ENCODE results near the gene NELL2. TPM values are rescaled to one million over a fixed set of nuclear protein-coding genes. Genes with fewer than 3 reads are reported as not detected.

NELL2 gene
- total RNA-seq, 1 donor from 2014 or later: 10.2 TPM

- no peak overlapping the region for H3K27ac Mint-ChIP-seq
- DNase-seq (ENCODE audit: low spot score): no peak
- peaks cover 7% of the 10 kb centered on the region for H3K36me3 Mint-ChIP-seq (ENCODE audit: low read depth)
- H3K4me3 Mint-ChIP-seq (ENCODE audit: low read depth): peak overlapping the region; percentile 93
- intact Hi-C loops (cut with micrococcal nuclease): loop anchor here (1.0 to 2.0 kb wide), 2 partner anchors 62 to 99 kb away; no protein-coding TSS in a partner anchor
- H3K4me1 Mint-ChIP-seq (ENCODE audit: low read depth): peaks cover 35% of the 10 kb centered on the region
- H3K27me3 Mint-ChIP-seq (ENCODE audit: low read depth): peaks cover 32% of the 10 kb centered on the region
- H3K9me3 Mint-ChIP-seq: no peaks in the 10 kb centered on the region
Observed at GRCh38 chr12:44873898-44874297, 2.2 kb downstream of the NELL2 start.

DNA sequence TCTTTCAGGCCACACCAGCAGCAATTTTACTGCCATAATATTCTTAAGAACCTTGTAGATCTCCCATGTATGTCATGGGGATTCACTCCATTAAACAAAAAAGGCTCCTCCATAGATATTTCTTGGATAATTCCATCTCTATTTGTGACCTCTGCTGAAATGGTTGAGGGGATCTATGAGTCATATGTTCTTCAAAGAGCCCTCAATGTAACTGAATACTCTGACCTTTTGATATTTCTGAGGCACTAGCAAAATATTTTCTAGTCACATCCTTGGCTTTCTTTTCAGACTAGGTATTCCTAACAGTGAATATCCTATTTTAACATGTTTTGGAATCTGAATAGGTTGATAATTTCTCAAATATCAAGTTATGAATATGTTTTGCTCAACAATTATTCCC, 6.6 kb downstream of the NELL2 start:
- no peak overlapping the region for H3K27ac Mint-ChIP-seq

DNA sequence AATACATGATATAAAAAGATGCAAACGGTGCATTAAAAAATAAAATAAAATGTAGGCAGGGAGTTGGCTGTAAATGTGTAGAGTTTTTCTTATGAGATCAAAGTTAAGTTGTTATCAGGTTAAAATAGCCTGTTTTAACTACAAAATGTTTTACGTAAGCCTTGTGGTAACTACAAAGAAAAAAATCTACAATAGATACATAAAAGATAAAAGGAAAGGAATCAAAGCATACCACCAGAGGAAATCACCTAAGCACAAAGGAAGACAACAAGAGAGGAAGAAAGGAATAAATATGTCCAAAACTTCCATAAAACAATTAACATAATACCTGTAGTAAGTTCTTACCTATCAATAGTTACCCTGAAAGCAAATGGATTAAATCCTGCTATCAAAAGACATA, 12.2 kb downstream of the NELL2 start:
- Mint-ChIP-seq H3K9me3 (peaks cover 39% of the 10 kb centered on the region), H3K36me3 (ENCODE audit: low read depth) (peaks cover 29% of the 10 kb centered on the region), H3K27me3 (ENCODE audit: low read depth) (no peaks in the 10 kb centered on the region), H3K4me1 (ENCODE audit: low read depth) (peaks cover 9% of the 10 kb centered on the region), H3K27ac (no peak overlapping the region), H3K4me3 (ENCODE audit: low read depth) (no peak overlapping the region)
- no peak for DNase-seq (ENCODE audit: low spot score)
- intact Hi-C loops (cut with micrococcal nuclease): no loop called here

More for the DNA sequence above, 6.6 kb downstream of the NELL2 start:
- Mint-ChIP-seq H3K4me1 (ENCODE audit: low read depth) (peaks cover 24% of the 10 kb centered on the region), H3K36me3 (ENCODE audit: low read depth) (peaks cover 14% of the 10 kb centered on the region), H3K9me3 (peaks cover 10% of the 10 kb centered on the region), H3K27me3 (ENCODE audit: low read depth) (peaks cover 3% of the 10 kb centered on the region), H3K4me3 (ENCODE audit: low read depth) (no peak overlapping the region)
- intact Hi-C loops (cut with micrococcal nuclease): no loop called here
- DNase-seq (ENCODE audit: low spot score): no peak

DNA sequence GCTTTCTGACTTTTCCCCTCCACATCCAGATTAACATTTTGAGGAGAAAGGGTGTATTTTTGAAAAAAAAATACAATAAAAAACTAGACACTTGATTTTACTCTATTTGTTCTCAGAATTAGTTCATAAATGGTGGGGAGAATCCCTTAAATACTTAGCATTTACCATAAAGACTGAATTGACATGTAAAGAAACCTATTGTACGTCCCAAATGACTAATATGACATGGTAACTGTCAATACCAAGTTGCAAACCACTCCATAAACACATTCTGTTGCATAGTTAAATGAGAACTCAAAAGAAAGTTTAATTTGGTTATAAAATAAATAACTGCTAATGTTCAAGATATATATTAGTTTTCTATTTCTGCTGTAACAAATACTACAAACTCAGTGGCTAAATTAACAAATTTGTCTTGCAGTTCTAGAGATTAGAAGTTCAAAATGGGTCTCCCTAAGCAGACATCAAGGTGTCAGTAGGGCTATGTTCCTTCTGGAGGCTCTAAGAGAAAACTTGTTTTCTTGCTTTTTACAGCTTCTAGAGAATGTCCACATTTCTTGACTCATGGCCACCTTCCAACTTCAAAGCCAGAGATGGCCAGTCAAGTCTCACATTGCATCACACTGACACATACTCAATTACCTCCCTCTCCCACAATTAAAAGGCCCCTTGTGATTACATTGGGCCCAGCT, 16.0 kb downstream of the NELL2 start:
- H3K27ac Mint-ChIP-seq: no peak overlapping the region
- H3K9me3 Mint-ChIP-seq: peaks cover 31% of the 10 kb centered on the region
- intact Hi-C loops (cut with micrococcal nuclease): no loop called here
- H3K27me3 Mint-ChIP-seq (ENCODE audit: low read depth): no peaks in the 10 kb centered on the region
- no peak for DNase-seq (ENCODE audit: low spot score)
- H3K36me3 Mint-ChIP-seq (ENCODE audit: low read depth): peaks cover 22% of the 10 kb centered on the region
- no peak overlapping the region for H3K4me3 Mint-ChIP-seq (ENCODE audit: low read depth)
- peaks cover 14% of the 10 kb centered on the region for H3K4me1 Mint-ChIP-seq (ENCODE audit: low read depth)

- Mint-ChIP-seq H3K4me1 (ENCODE audit: low read depth) (peaks cover 14% of the 10 kb centered on the region), H3K4me3 (ENCODE audit: low read depth) (no peak overlapping the region), H3K27ac (no peak overlapping the region), H3K36me3 (ENCODE audit: low read depth) (peaks cover 14% of the 10 kb centered on the region), H3K9me3 (peaks cover 18% of the 10 kb centered on the region), H3K27me3 (ENCODE audit: low read depth) (no peaks in the 10 kb centered on the region)
- DNase-seq (ENCODE audit: low spot score): no peak
- intact Hi-C loops (cut with micrococcal nuclease): no loop called here
Observed at GRCh38 chr12:44858226-44858855, 17.8 kb downstream of the NELL2 start.

DNA sequence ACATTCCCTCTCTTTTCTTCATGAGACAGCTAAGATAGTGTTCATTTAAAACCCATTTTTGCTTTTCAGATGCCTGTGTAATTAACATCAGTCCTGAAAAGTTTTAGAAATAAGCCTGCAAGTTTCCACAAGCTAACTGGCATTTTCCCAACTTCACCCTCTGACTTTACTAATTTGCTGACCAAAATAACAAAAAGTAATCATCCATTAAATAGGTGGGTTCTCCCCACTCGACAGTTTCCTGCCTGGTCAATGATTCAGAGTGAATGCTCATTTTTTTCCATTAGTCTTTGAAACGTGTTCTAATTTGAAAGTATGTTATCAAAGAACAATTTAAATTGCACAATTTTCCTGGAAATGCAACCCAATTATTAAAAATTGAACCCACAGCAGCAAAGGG, 23.6 kb downstream of the NELL2 start:
- H3K27me3 Mint-ChIP-seq (ENCODE audit: low read depth): no peaks in the 10 kb centered on the region
- H3K4me3 Mint-ChIP-seq (ENCODE audit: low read depth): no peak overlapping the region
- intact Hi-C loops (cut with micrococcal nuclease): no loop called here
- H3K9me3 Mint-ChIP-seq: no peaks in the 10 kb centered on the region
- no peaks in the 10 kb centered on the region for H3K36me3 Mint-ChIP-seq (ENCODE audit: low read depth)
- H3K4me1 Mint-ChIP-seq (ENCODE audit: low read depth): peaks cover 45% of the 10 kb centered on the region
- no peak overlapping the region for H3K27ac Mint-ChIP-seq
- DNase-seq (ENCODE audit: low spot score): no peak

GRCh38 chr12:44851586-44851985, 24.5 kb downstream of the NELL2 start:
- intact Hi-C loops (cut with micrococcal nuclease): no loop called here
- H3K4me3 Mint-ChIP-seq (ENCODE audit: low read depth): no peak overlapping the region
- no peaks in the 10 kb centered on the region for H3K27me3 Mint-ChIP-seq (ENCODE audit: low read depth)
- H3K9me3 Mint-ChIP-seq: no peaks in the 10 kb centered on the region
- DNase-seq (ENCODE audit: low spot score): no peak
- H3K36me3 Mint-ChIP-seq (ENCODE audit: low read depth): peaks cover under 1% of the 10 kb centered on the region
- no peak overlapping the region for H3K27ac Mint-ChIP-seq
- H3K4me1 Mint-ChIP-seq (ENCODE audit: low read depth): peaks cover 50% of the 10 kb centered on the region

DNA sequence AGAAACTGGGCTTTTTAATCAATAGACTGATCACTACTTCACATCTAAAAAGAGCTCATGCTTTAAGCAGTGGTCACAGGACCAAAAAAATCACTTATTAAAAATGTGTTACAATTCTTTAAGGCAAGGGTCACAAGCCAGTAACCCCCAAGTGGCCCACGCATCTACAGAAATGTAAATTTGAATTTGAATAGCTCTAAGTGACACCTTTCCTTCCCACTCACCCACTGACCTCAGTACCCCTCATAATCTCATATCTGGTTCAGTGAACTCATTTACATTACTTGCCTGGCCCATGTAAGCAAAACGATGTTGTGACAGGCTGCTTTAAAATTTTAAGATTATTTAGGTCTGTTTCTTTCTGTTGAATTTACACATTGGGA, 27.4 kb downstream of the NELL2 start:
- Mint-ChIP-seq H3K9me3 (no peaks in the 10 kb centered on the region), H3K36me3 (ENCODE audit: low read depth) (peaks cover 6% of the 10 kb centered on the region), H3K27me3 (ENCODE audit: low read depth) (no peaks in the 10 kb centered on the region), H3K4me1 (ENCODE audit: low read depth) (peaks cover 60% of the 10 kb centered on the region), H3K27ac (peak overlapping the region; percentile 90), H3K4me3 (ENCODE audit: low read depth) (no peak overlapping the region)
- DNase-seq (ENCODE audit: low spot score): no peak
- intact Hi-C loops (cut with micrococcal nuclease): loop anchor here (1.0 to 10.0 kb wide), 2 partner anchors 20 to 386 kb away; no protein-coding TSS in a partner anchor

GRCh38 chr12:44847888-44848702, 28.0 kb downstream of the NELL2 start:
- peak; percentile 60 for DNase-seq (ENCODE audit: low spot score)
- H3K36me3 Mint-ChIP-seq (ENCODE audit: low read depth): peaks cover 6% of the 10 kb centered on the region
- peak overlapping the region; percentile 90 for H3K27ac Mint-ChIP-seq
- H3K4me3 Mint-ChIP-seq (ENCODE audit: low read depth): peak overlapping the region; percentile 46
- H3K9me3 Mint-ChIP-seq: no peaks in the 10 kb centered on the region
- intact Hi-C loops (cut with micrococcal nuclease): loop anchor here (1.0 to 10.0 kb wide), 2 partner anchors 20 to 387 kb away; no protein-coding TSS in a partner anchor
- H3K4me1 Mint-ChIP-seq (ENCODE audit: low read depth): peaks cover 60% of the 10 kb centered on the region
- no peaks in the 10 kb centered on the region for H3K27me3 Mint-ChIP-seq (ENCODE audit: low read depth)

- peaks cover 6% of the 10 kb centered on the region for H3K36me3 Mint-ChIP-seq (ENCODE audit: low read depth)
- H3K27ac Mint-ChIP-seq: peak overlapping the region; percentile 90
- intact Hi-C loops (cut with micrococcal nuclease): loop anchor here (10.0 kb wide), 1 partner anchor 387 kb away; no protein-coding TSS in a partner anchor
- DNase-seq (ENCODE audit: low spot score): no peak
- H3K4me3 Mint-ChIP-seq (ENCODE audit: low read depth): peak overlapping the region; percentile 26
- no peaks in the 10 kb centered on the region for H3K9me3 Mint-ChIP-seq
- H3K27me3 Mint-ChIP-seq (ENCODE audit: low read depth): no peaks in the 10 kb centered on the region
- H3K4me1 Mint-ChIP-seq (ENCODE audit: low read depth): peaks cover 60% of the 10 kb centered on the region
Observed at GRCh38 chr12:44847403-44847802, 28.7 kb downstream of the NELL2 start.

DNA sequence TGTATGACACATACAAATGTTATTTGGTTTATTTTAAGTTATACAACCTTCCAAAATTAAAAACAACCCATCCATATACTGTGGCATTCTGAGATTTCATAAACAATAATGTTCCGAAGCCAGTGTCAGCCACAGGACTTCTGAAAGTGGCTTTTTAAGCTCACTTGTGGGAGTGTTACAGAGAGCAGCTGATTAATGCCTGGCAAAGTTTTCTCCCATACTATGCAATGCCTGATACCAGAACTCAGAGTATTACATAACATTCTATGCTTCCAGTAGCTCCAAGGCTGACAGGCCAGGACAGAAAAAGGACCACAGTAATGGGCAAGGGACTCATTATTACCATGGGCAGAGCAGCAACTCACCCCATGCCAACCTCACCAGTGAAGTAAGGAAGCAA, 29.3 kb downstream of the NELL2 start:
- Mint-ChIP-seq H3K4me1 (ENCODE audit: low read depth) (peaks cover 55% of the 10 kb centered on the region), H3K4me3 (ENCODE audit: low read depth) (no peak overlapping the region), H3K27ac (peak overlapping the region; percentile 50), H3K27me3 (ENCODE audit: low read depth) (no peaks in the 10 kb centered on the region), H3K36me3 (ENCODE audit: low read depth) (peaks cover 7% of the 10 kb centered on the region), H3K9me3 (no peaks in the 10 kb centered on the region)
- DNase-seq (ENCODE audit: low spot score): no peak
- intact Hi-C loops (cut with micrococcal nuclease): loop anchor here (10.0 kb wide), 1 partner anchor 388 kb away; no protein-coding TSS in a partner anchor

- Mint-ChIP-seq H3K4me3 (ENCODE audit: low read depth) (peak overlapping the region; percentile 47), H3K27me3 (ENCODE audit: low read depth) (no peaks in the 10 kb centered on the region), H3K27ac (peak overlapping the region; percentile 84), H3K36me3 (ENCODE audit: low read depth) (peaks cover 10% of the 10 kb centered on the region), H3K4me1 (ENCODE audit: low read depth) (peaks cover 46% of the 10 kb centered on the region), H3K9me3 (no peaks in the 10 kb centered on the region)
- intact Hi-C loops (cut with micrococcal nuclease): loop anchor here (10.0 kb wide), 1 partner anchor 392 kb away; no protein-coding TSS in a partner anchor
- no peak for DNase-seq (ENCODE audit: low spot score)
Observed at GRCh38 chr12:44842669-44843068, 33.4 kb downstream of the NELL2 start.

All from activated T-helper 2 cell treated with anti-CD3 and anti-CD28 coated beads, Interferon-gamma antibody, Interleukin-2, Interleukin-4, amounts not matched to agents 10 μg/mL and 5 μg/mL and 100 μg/mL, durations not matched to agents 14 hours and 24 hours and 36 hours (primary cell).